ENCODE results near the gene MRPS9.
A peak's percentile ranks its signal among the peaks of the same experiment; 100 is the strongest.

MRPS9 gene

GRCh38 chr2:105037572-105038382 is at the start of gene MRPS9:
TSS of gene MRPS9 (plus strand) at chr2:105038069. CDS start at chr2:105038093, 24 bp downstream.
- peak; percentile 99 for DNase-seq (ENCODE audit: low spot score)

GRCh38 chr2:105005181-105005951 is 32.5 kb upstream of the MRPS9 start:
- no peak for DNase-seq (ENCODE audit: low spot score)

- DNase-seq (ENCODE audit: low spot score), result no peak
Observed at GRCh38 chr2:105007367-105007766, 30.5 kb upstream of the MRPS9 start.

GRCh38 chr2:105032476-105032875 is 5.4 kb upstream of the MRPS9 start:
- DNase-seq (ENCODE audit: low spot score), result no peak

- no peak for DNase-seq (ENCODE audit: low spot score)
Observed at GRCh38 chr2:105034170-105034569, 3.7 kb upstream of the MRPS9 start.

- DNase-seq (ENCODE audit: low spot score), result no peak
Observed at GRCh38 chr2:105038383-105039061, 653 bp downstream of the MRPS9 start.

- no peak for DNase-seq (ENCODE audit: low spot score)
Observed at GRCh38 chr2:105039559-105039958, 1.7 kb downstream of the MRPS9 start.

- DNase-seq (ENCODE audit: low spot score), result no peak
Observed at GRCh38 chr2:105042189-105042588, 4.3 kb downstream of the MRPS9 start.

- DNase-seq (ENCODE audit: low spot score), result no peak
Observed at GRCh38 chr2:105052773-105053172, 14.9 kb downstream of the MRPS9 start.

GRCh38 chr2:105055613-105056012 is 17.7 kb downstream of the MRPS9 start:
- no peak for DNase-seq (ENCODE audit: low spot score)

- DNase-seq (ENCODE audit: low spot score), result no peak
Observed at GRCh38 chr2:105056245-105056644, 18.4 kb downstream of the MRPS9 start.

GRCh38 chr2:105057005-105057404 is 19.1 kb downstream of the MRPS9 start:
- no peak for DNase-seq (ENCODE audit: low spot score)

- no peak for DNase-seq (ENCODE audit: low spot score)
Observed at GRCh38 chr2:105061560-105061959, 23.7 kb downstream of the MRPS9 start.

- DNase-seq (ENCODE audit: low spot score), result no peak
Observed at GRCh38 chr2:105062158-105062557, 24.3 kb downstream of the MRPS9 start.

- no peak for DNase-seq (ENCODE audit: low spot score)
Observed at GRCh38 chr2:105068387-105068786, 30.5 kb downstream of the MRPS9 start.

GRCh38 chr2:105068875-105069274 is 31.0 kb downstream of the MRPS9 start:
- DNase-seq (ENCODE audit: low spot score), result no peak

- DNase-seq (ENCODE audit: low spot score), result no peak
Observed at GRCh38 chr2:105070010-105070865, 32.4 kb downstream of the MRPS9 start.

- no peak for DNase-seq (ENCODE audit: low spot score)
Observed at GRCh38 chr2:105071379-105071778, 33.5 kb downstream of the MRPS9 start.

GRCh38 chr2:105072039-105072438 is 34.2 kb downstream of the MRPS9 start:
- DNase-seq (ENCODE audit: low spot score), result no peak

- no peak for DNase-seq (ENCODE audit: low spot score)
Observed at GRCh38 chr2:105073591-105073990, 35.7 kb downstream of the MRPS9 start.

- no peak for DNase-seq (ENCODE audit: low spot score)
Observed at GRCh38 chr2:105076121-105076520, 38.3 kb downstream of the MRPS9 start.
